HG03175 (cell line): ENCODE results near the gene DNAJC3.
"Not testable (repeated sequence)": the region's sequence is repeated elsewhere in the genome, so short reads cannot be mapped to it uniquely, and the experiment has no call there.

Experiments used
- ATAC-seq: cut with Tn5 transposase; IDR thresholded peaks from one replicate; pipeline ENCODE4 v1.9.1; 2021; ENCODE audit warnings: mild to moderate bottlenecking, moderate library complexity; ENCODE audit not compliant: unreplicated experiment

DNAJC3 gene

DNA sequence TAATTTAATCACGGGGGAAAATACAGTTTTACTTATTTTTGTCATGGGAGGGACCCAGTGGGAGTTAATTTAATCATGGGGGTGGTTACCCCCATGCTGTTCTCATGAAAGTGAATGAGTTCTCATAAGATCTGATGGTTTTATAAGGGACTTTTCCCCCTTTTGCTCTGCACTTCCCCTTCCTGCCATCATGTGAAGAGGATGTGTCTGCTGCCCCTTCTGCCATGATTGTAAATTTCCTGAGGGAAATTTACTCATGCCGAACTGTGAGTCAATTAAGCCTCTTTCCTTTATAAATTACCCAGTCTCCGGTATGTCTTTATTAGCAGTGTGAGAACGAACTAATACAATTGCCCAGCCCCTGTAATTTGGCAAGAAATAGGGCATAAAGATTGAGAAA, 35.9 kb downstream of the DNAJC3 start:
- ATAC-seq = not testable (repeated sequence)

DNA sequence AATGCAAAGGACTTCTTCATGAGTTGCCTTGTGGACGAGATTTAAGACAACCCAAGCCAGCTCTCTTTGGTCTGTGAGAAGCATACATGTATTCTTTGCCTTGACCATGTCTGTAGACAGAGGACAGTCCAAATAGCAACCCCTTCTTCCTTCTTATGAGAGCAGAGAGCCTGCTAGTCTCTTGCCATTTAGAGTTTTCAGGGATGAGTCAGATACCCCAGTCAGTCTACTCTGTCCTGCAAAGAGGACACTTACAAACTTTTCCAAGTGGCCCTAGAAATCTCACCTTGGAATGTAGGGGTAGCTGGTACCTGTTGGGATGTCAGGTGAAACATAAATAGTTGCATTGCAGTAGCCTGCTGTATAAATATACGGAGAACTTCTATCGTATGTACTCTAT, 36.7 kb downstream of the DNAJC3 start:
- ATAC-seq = no peak

DNA sequence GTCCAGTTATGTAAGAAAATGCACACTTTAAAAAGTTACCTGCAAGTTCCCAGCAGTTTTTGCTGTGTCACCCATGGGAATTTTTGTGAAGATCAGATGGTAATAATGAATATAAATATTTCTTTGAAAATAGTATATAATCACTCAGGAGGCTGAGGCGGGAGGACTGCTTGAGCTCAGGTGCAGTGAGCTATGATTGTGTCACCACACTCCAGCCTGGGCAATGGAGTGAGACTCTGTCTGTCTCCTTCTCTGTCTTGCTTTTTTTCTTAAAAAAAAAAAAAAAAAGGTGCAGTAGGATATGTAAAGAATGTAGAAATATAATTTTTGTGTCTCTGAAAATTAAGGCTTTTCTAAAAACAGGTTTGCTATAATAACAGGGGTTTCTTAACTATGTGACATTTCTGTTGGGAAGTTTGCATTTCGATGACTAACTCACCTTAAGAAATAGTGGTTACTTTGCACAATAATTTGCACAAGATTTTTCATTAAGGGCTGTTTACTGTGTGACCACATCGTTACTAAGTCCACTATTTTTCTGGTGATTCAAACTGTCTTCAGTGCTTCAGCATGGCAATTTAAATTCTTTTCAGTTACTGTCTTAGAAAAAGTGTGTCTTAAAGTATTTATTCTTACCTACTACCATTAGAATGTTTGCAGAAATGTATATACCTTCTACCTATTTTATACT, 37.3 kb downstream of the DNAJC3 start:
- no peak for ATAC-seq

DNA sequence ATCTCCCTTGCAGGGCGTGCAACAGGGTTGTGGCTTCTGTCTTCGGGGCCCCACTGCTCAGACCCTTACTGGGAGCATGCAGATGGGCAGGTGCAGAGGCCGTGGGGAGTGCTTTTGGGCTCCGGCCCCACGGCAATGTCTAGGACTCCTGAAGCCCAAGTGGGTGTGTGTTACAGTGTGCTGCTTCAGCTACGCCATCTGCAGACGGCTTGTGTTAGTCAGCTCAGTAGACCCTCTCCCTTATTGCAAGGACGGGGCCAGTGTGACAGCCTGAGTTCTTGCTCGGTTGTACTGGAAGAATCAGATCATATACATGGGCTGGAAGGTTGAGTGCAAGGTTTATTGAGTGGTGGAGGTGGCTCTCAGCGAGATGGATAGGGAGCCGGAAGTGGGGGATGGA, 39.3 kb downstream of the DNAJC3 start:
- no peak for ATAC-seq

DNA sequence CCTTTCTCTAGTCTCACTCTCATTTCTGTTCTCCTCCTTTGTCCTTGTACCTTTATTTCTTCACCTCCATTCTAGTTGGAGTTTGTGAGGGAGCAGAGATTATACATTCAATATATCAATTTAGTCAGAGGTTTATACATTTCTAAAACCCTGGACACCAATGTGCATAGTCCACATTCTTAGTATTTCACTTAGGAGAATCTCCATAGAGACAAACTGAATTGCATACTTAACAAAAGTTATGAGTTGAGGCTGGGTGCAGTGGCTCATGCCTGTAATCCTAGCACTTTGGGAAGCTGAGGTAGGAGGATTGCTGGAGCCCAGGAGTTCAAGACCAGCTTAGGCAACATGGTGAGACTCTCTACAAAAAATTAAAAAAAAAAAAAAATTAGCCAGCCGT, 45.3 kb downstream of the DNAJC3 start:
- ATAC-seq = no peak

DNA sequence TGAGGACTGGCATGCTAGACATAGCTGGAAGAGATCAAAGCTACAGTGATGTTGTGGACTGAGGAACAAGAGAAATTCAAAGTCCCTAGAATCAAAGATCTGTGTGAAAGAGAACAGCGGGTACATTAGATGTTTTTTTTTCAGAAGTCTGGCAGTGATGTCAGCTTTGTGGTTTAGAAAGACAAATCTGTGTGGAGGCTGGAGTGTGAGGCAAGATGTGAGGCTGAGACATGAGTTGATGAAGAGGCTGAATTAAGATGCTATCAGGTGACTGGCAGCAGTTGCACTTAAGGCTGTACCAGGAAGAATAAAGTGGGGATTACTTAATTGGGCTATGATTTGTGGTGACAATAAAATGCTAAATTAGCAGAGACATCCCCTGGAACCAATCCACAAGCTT, 46.5 kb downstream of the DNAJC3 start:
- no peak for ATAC-seq

DNA sequence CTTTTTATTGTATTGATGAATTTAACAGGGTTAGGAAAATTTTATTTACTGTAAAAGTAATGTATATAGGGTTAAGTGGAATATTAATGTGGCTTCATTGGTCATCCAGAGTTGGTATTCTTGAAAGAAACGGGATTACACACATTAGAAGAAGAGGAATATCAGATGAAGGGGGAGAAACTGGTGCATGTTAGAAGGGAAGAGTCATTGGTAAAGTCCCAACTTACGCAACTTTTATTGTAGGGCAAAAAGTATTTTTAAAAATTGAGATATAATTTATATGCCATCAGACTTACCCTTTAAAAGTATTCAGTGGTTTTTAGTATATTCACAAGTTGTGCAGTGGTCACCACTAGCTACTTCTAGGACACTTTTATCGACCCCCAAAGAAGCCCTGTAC, 47.3 kb downstream of the DNAJC3 start:
- ATAC-seq = no peak

DNA sequence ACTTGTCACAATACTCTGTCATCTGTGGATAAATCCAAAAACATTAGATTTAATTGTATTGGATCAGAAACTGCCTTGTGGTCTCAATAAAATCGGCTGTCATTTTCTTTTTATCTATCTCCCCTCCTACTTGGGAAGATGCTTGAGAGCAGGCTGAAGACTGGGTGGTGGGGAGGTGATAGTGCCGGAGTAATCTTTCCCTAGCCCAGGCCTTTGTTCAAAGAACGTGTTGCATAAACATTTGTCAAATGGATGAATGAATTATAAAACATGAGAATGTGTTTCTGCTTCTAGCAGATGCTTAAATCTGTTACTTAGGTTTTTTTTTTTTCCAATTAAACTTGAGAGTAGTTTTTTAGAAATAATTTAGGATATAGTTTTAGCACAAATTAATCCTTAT, 49.9 kb downstream of the DNAJC3 start:
- ATAC-seq = no peak

DNA sequence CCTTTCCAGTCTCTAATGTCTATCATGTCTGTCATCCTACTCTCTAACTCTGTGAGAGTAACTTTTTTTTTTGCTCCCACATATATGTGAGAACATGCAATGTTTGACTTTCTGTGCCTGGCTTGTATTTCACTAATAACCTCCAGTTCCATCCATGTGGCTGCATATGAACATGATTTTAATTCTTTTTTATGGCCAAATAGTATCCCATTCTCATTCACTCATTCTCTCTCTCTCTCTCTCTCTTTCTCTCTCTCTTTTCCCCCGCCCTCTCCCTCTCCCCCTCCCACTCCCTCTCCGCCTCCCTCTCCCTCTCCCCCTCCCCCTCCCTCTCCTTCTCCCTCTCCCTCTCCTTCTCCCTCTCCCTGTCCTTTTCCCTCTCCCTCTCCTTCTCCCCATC, 52.0 kb downstream of the DNAJC3 start:
- ATAC-seq = no peak

DNA sequence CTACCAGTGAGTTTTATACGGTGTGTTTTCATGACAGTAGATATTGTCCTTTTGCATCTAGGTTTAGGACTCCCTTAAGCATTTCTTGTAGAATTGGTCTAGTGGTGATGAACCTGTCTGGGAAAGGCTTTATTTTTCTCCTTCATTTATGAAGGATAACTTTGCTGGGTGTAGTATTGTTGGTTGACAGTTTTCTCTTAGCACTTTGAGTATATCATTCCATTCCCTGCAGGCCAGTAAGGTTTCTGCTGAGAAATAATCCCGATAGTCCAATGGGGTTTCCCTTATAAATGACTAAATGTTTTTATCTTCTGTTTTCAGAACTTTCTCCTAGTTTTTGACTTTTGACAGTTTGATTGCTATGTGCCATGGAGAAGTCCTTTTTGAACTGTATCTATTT, 57.2 kb downstream of the DNAJC3 start:
- no peak for ATAC-seq

DNA sequence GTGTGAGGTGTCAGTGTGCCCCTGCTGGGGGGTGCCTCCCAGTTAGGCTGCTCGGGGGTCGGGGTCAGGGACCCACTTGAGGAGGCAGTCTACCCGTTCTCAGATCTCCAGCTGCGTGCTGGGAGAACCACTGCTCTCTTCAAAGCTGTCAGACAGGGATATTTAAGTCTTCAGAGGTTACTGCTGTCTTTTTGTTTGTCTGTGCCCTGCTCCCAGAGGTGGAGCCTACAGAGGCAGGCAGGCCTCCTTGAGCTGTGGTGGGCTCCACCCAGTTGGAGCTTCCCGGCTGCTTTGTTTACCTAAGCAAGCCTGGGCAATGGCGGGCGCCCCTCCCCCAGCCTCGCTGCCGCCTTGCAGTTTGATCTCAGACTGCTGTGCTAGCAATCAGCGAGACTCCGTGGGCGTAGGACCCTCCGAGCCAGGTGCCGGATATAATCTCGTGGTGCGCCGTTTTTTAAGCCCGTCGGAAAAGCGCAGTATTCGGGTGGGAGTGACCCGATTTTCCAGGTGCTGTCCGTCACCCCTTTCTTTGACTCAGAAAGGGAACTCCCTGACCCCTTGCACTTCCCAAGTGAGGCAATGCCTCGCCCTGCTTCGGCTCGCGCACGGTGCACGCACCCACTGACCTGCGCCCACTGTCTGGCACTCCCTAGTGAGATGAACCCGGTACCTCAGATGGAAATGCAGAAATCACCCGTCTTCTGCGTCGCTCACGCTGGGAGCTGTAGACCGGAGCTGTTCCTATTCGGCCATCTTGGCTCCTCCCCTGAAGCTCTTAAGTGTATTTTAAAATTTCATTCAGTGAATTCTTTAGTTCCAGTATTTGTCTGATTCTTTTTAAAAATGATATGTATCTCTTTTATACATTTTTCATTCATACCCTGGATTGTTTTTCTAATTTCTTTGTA, 63.4 kb downstream of the DNAJC3 start:
- ATAC-seq = not testable (repeated sequence)

DNA sequence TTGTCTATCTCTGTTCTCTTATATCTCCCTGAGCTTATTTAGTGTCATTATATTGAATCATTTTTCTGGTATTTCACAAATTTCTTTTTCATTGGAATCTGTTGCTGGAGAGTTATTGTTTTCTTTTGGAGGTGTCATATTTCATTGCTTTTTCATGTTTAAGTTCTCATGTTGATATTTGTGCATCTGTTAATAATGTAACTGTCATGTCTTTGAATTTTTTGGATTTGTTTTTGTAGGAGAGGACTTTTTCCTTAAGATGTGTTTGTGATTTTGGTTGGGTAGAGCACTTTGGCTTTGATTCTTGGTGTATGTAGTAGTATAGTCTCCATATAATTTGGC, 64.0 kb downstream of the DNAJC3 start:
- ATAC-seq = no peak

DNA sequence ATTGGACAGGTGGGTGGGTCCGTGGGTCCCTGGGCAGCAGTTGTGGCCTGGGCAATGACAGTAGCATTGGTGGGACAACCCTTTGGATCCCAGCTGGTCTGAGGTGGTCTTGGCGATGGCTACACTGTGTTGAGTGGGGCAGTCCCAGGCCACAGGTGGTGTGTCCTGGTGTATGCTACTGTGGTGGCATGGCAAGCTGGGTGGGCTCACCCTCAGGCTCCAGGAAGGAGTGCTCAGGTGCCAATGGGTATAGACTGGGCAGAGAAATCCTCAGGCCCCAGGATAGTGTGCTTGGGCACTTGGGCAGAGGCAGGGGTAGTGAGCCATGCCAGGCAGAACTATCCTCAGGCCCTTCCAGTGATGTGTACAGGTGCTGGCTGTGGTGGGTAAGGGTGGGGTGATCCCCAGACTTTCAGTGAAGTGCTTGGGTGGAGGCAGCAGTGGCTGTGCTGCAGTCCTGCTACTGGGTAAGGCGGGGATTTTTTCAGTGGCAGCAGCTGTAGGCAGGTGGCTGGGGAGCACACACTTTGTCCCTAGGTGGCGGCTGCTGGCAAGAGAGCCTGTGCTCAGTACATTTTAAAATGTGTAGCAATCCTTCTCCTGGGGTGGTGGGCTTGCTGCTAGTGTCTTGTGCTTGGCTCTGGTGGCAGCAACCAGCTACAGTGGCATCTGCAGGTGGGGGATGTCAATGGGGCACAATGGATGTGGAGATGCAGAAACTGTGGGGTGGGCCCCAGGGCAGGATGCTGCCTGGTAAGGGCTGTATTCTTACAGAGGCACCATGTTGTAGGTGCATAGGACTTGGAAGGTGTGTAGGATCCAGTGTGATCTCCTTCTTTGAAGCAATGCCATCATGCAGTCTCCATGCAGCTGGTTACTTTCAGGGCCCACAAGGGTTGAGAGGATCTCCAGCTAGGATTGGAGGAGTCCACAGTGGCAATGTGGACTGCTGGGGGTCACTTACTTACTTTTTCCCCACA, 64.9 kb downstream of the DNAJC3 start:
- no peak for ATAC-seq

DNA sequence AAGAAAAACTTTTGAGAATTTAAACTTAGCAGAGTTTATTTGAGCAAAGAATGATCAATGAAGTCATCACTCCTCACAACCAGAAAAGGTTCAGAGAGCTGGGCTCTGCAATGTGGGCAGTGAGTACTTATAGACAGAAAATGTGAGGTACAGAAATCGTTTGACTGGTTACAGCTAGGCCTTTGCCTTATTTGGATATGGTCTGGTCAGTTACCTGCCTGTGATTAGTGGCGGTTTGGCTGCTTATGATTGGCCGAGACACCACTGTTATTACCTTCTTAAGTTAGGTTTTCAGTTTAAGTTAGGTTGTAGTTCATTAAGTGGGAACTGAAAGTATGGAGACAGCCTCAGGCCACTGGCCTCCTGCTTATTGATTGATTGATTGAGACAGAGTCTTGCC, 66.3 kb downstream of the DNAJC3 start:
- ATAC-seq = no peak

DNA sequence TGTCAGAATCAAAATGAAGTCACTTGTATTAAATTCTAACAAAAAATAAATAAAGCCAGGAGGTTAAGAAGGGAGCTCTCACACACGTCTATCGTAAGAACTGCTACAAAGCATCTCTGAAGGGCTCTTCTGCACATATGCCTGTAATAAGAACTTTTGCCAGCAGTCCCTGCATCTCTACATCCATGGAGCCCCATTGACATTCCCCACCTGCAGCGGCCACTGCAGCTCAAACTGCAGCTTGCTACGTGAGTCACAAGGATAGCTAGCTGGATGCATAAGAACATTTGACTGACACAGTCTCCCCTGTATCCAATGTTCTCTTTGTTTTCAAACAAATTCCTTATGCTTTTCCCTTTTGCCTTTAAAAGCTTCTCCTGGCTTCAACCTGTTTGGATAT, 68.3 kb downstream of the DNAJC3 start:
- ATAC-seq = no peak

DNA sequence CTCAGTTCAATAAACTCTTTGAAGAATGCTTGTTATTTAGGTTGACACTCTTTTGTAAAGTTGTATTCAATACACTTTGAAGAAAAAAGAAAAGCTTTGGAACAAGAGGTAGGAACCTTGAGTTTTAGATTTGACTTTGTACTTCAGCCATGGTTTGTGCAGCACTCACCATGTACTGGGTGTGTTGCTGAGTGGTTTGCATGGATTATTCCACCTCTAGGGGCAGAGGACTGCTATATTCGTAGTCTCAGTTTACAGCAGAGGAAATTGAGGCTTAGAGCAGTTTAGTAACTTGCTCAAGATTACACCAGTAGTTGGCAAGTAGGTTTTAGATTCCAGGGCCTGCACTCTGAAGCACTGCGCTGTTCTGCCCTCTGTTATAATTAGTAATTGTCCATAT, 68.8 kb downstream of the DNAJC3 start:
- no peak for ATAC-seq

DNA sequence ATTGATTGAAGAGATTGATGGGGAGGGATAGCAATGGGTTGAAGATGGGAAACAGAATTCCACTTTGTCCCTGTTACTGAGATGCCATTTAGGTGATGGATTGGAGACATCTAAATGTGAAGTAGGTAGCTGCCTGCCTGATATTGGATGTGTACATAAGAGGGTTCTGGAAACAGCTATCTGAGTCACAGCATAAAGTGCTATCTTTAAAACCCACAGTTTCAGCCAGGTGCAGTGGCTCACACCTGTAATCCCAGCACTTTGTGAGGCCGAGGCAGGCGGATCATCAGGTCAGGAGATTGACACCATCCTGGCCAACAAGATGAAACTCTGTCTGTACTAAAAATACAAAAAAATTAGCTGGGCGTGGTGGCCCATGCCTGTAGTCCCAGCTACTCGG, 72.6 kb downstream of the DNAJC3 start:
- no peak for ATAC-seq

DNA sequence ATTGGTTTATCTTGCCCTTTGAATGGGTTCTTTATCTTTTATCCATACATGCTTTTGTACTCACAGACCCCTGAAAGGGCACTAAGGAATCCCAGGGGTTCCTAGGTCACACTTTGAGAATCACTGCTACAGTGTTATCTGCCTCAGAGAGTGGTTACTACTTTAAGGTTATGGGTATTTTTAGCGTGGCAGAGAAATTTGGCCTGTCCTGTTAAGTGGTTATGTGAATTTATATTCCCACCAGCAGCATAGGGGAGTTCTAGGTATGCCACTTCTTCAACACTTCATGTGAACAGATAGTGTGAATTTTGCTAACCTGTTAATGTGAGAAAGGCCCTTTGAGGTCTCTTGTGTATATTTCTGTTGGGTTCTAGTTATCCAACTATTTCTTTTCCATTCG, 75.7 kb downstream of the DNAJC3 start:
- no peak for ATAC-seq

DNA sequence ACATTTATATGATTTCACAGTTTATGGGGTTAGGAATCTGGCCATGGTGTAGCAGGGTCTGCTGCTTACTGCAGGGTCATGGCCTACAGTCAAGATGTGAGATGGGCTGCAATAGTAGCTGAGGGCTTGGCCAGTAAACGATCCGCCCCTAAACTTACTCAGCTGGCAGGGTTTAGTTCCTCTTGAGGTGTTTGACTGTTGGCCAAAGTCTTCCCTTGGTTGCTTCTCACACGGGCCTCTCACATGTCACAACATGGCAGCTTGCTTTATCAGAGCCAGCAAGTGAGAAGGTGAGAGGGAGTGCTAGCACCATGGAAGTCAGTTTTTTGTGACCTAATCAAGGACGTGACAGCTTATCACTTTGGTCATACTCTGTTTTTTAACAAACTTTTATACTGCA, 77.1 kb downstream of the DNAJC3 start:
- no peak for ATAC-seq

DNA sequence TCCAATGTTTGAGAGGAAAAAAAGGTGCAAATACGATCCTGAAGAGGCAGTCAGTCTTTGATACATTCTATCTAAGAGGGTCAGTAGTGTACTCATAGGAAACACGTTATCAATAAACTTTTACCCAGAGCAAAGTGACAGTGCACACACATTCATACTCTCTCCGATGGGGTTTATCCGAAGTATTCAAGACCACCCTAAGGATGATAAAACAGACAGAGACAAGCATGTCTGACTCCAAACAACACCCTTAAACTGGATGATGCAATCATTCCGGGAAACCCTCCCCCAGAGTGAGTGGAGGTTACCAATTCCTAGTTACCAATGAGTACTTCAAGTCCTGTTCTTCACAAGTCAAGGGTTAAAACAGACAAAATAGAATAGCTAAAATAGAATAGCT, 79.1 kb downstream of the DNAJC3 start:
- ATAC-seq = no peak

DNA sequence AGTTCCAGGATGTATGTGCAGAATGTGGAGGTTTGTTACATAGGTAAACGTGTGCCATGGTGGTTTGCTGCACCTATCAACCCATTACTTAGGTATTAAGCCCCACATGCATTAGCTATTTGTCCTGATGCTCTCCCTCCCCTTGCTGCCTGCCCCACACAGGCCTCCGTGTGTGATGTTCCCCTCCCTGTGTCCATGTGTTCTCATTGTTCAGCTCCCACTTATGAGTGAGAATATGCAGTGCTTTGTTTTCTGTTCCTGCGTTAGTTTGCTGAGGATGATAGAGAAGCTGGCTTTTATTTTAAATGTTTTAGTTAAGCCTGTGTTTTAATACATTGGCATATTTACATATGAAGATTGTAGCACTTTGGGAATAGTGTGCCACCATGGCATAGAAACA, 85.7 kb downstream of the DNAJC3 start:
- not testable (repeated sequence) for ATAC-seq
